Activated CD8-positive, alpha-beta memory T cell treated with anti-CD3 and anti-CD28 coated beads for 1 hour (primary cell): ENCODE measurements around the gene RFNG.
A peak's percentile ranks its signal among the peaks of the same experiment; 100 is the strongest.

Experiments
- DNase-seq, 2 donors: peaks; one replicate each; pipeline ENCODE4 v3.0.0-alpha.2; 2020; ENCODE audit warnings: low read depth in 1 of 2; ENCODE audit errors: extremely low read depth in 1 of 2

The RFNG gene

DNA sequence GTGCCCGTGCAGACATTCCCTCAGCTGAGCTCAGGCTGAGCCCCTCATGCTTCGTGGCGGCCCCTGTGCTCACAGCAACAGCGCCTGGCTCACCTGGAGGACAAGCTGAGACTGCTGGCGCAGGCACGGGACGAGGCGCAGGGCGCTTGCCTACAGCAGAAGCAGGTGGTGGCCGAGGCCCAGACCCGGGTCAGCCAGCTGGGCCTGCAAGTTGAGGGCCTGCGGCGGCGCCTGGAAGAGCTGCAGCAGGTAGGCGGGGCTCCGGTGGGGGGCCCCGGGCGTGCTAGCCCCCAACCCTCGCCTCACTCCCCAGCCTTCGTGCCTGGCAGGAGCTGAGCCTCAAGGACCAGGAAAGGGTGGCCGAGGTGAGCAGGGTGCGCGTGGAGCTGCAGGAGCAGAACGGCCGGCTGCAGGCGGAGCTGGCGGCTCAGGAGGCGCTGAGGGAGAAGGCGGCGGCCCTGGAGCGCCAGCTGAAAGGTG is 21.6 kb downstream of the RFNG start:
- DNase-seq = no peak

DNA sequence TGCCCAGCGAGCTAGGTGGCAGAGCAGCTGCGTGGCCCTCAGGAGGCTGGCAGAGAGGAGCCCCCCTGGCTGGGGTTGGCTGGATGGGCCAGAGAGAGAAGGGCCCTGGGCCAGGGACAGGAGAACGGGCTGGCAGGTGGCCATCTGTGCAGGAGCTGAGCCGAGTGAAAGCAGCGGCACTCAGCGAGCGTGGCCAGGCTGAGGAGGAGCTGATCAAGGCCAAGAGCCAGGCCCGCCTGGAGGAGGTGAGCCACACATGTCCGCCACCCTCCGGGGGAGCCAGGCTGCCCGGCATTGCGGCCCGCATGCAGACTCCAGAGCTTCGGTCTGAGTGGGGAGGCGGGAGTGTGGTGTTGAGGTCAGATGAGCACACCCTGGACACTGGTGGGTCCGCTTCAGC is 22.2 kb downstream of the RFNG start:
- no peak for DNase-seq

DNA sequence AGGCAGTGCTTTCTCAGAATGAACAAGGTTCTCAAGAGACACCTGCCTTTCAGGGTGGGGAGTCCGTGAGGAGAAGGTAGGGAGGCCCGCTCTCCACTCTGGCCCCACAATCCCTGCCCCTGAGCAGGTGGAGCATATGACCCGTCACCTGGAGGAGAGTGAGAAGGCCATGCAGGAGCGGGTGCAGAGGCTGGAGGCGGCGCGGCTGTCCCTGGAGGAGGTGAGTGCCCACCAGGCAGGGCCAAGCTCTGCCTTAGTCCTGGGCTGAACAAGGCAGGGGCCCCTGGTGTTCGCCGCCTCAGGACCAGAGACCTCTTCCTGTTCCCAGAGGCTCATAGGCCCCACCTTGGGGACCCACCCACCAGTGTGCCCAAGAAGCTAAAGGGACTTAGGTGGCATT is 22.6 kb downstream of the RFNG start:
- DNase-seq = no peak

- DNase-seq = no peak
Observed at GRCh38 chr17:82028246-82028645, 23.4 kb downstream of the RFNG start.

DNA sequence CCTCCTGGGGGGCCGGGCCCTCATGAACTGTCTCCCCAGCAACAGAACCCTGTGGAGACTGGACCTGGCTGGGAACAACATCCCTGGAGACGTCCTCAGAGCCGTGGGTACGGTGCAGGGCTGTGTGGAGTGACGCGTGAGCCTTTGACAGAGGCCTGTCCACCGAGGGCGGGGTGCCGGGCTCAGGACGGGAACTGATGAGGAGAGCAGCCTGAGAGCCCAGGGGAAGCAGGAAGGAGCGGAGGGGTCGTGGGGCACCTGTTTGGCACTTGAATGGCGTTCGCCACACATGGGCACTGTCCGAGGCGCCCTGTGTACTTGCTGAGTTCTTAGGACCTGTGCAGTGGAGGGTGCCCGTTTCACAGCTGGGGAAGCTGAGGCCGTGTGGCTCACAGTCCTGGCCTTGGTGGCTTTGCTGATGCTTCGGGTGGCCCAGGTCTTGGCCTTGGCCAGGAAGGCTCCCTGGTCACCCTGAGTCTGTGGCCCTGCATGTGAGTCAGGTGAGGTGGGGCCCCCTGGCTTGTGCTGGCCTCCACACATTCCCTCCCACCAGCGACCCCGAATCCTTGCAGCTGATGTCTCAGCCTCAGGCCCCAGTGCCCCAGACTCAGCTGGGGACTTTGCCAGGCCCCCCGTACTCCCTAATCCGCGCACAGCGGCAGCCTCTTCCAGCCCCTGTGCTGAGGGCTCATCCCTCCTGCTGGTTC is 26.1 kb downstream of the RFNG start:
- no peak for DNase-seq

DNA sequence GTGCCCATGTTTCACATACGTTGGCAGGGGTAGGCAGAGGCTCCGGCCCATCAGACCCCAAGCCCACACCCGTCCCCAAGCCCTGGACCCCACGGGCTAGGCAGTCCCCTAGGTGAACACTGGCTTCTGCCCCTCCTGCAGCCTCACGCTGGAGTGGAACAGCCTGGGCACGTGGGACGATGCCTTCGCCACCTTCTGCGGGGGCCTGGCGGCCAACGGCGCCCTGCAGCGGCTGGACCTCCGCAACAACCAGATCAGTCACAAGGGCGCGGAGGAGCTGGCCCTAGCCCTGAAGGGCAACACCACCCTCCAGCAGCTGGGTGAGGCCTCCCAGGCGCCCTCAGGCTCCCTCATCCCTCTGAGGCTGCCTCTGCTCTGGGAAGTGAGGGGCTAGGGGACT is 26.8 kb downstream of the RFNG start:
- no peak for DNase-seq

DNA sequence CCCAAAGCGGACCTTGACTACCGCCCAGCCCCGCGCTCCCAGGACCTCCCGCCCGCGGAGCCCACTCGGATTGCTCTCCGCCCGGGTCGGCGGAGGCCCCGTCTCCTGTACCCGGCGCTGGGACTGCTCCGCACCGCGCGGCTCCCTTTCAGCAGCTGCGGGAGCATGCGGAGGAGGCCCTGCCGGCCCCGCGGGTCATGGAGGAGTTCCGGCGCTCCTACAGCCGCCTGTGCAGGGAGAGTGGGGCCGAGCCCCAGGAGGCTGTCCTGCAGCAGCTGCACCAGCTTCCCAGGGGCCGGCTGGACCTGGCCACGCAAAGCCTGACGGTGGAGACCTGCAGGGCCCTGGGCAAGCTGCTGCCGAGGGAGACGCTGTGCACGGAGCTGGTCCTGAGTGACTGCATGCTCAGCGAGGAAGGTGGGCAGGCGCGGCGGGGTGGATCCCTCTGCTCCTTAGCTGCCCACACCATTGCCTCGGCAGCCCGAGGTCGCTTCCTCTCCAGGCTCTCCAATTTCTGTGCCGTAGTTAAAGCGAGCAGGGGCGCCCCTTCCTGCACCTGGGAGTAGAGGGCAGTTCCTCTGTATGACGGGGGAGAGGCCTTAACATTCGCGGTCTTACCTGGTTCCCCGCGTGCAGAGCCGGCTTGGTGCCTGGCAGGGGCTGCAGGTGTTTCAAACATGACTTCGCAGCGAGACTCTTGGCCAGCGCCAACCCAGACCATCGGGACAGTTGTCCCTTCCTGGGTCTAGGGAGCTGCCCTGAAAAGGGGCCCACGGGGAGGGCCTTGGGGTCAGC is 28.0 kb downstream of the RFNG start:
- DNase-seq = no peak

GRCh38 chr17:82022981-82023446 is 28.6 kb downstream of the RFNG start, which contains the start of gene LRRC45:
Gene LRRC45, plus strand, starts transcription at chr17:82023305. Its CDS starts 339 bp downstream, at chr17:82023644.
- peak; percentile 99 to 100 for DNase-seq

DNA sequence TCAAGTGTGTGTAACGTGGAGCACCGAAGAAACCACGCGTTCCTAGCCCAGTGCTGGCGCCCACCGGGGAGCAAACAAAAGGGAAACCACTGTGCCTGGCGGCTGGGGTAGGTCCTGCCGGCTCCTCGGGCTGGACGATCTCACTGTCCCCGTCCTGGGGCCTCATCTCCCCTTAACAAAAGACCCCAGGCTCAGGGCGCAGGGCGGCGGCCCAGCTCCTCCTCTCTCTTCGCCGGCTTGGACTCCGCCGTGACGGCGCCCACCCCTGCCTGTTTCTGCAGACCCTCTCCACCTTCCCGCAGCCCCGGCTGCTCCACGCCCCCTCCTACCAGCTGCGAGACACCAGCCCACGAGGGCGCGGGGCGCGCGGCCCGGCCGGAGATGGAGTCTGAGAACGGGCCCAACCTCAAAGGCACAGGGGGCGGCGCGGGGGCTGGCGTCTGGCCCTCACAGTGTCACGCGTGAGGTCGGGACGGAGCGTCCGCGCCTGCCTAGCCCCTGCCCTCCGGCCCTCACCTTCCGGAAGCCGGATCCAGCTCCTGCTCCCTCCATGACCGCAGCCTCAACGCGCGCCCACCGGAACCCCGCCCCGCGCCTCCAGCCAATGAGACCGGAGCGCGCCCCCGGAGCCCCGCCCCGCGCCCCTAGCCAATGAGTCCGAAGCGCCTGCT is 29.2 kb downstream of the RFNG start, which contains the start of gene CENPX:
TSS of gene CENPX (minus strand) at position 569 of the 671 bp plus-strand sequence. CDS start at position 552, 17 bp downstream.
- no peak for DNase-seq

- no peak for DNase-seq
Observed at GRCh38 chr17:82021900-82022309, 29.7 kb downstream of the RFNG start.

DNA sequence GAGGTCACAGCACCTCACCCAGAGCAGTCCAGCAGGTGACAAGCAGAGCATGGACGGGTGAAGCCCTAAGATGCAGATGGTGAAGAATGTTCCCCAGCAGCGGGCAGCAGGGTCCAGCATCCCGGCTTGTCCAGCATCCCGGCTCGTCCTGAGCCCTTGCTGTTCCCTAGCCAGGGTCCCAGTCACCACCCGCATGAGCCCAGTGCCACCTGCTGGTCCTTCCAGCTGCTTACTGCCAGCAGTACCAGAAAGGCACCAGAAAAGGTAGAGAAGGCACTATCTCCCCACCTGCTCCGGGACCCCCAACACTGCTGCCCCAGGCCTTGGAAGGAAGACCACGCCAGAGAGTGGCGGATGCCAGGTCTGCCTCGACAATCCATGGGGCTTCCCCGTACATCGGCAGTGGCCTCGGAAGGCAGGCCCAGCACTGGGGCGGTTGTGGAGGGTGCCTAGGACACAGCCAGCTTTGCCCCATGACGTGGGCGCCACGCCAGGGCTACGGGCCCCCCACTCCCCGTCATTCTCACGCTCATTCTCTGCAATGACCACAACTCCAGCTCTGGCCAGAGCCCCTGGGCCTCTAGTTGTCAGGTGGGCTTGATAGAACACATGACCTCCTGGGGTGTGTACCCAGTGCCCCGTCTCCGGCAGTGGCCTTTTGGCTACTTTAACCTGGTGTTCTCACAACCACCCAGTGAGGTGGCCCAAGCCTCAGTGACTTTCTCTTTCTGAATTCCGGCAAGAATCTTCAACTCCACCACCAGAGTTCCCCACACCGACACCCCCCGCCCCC is 30.3 kb downstream of the RFNG start:
- DNase-seq = peak; percentile 27 to 32

GRCh38 chr17:82020572-82021106 is 31.0 kb downstream of the RFNG start:
- no peak for DNase-seq

DNA sequence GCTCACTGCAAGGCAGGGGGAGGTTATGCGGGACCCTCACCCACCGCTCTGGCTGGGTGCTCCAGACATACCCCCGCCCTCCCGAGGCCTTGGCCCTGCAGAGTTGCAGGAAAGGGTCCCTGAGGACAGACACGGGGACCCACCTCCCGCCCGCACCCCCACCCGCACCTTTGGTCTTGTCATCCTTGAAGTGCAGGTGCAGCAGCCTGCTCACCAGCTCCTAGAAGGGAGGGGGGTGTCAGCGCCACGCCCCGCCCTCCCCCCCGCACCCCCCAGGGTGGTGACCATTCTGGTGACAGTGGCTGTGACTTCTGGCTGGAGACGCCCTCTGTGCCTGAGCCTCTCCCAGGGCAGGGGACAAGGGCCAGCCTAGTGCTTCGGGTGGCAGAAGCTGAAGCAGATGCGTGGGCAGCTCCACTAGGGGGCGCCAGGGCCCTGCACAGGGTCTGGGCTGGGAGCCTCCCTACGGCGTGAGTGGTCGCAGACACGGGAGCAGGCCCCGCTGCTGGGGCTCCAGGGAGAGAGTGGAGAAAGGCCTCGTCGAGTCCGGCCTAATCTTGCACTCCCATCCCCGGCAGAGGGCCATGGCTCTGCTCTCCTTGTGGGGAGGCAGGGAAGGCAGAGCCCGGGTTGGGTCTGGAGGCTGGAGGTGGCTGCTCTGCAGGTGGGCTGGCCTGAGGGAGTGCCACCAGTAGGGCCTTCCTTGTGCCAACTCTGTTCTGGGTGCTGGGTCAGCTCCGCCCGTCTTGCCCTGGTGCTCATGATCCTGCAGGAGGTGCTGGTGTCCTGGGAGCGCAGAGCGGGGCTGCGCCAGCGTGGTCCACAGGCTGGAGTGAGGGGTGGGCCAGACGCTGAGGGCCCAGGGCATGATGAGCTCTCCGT is 31.7 kb downstream of the RFNG start:
- peak in 1 of 2 donors; percentile 57 for DNase-seq

DNA sequence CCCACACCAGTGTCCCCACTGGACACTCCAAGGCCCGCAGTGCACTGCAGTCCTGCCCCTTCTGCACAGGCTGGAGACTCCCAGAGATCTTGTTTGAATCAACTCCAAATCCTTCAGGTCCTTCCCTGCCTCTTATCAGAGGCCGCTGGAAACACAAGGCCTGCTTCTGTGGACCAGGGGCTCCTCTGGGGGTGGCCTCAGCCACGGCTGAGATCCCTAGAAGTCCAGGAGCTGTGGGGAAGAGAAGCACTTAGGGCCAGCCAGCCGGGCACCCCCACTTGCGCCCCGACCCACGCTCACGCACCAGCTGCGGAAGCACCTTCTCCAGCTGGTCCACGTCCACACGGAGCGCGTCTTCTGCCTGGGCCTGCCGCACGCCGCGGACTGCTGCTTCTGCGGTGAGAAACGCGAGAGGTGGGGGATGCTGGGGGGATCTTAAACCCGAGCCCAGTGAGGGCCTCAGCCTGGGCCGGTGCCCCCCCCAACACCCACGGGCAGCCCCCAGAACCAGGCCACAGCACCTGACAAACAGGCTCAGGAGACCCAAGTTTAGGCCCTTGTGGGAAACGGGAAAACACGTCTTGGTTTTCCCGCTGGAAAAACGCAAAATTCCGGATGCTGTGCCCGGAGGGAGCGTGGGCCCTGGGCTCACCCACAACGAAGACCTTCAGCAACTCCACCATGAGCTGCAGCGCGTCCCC is 32.5 kb downstream of the RFNG start:
- no peak for DNase-seq

- no peak for DNase-seq
Observed at GRCh38 chr17:82018152-82018988, 33.2 kb downstream of the RFNG start.

GRCh38 chr17:82017612-82018151 is 33.9 kb downstream of the RFNG start:
- DNase-seq = no peak

DNA sequence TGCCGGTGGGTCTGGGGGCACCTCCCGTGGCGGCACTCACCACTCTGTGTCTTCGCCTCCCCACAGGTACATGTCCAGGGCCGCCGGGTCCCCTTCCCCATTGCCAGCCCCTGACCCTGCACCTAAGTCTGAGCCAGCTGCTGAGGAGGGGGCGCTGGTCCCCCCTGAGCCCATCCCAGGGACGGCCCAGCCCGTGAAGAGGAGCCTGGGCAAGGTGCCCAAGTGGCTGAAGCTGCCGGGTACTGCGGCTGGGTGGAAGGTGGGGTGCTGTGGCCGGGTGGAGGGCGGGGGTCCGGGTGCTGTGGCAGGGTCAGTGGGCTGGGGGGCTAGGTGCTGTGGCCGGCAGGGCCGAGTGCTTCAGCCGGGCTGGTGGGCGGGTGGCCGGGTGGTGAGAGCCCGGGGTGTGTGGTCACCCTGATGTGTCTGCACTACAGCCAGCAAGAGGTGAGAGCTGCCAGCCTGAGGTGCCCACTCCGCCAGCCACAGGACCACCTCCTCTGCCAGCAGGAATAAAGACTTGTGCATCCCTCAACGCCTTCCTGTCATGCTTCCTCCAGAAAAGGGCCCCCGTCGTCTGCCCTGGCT is 34.6 kb downstream of the RFNG start:
- no peak for DNase-seq
